ENCODE measurements around the gene ANTXR1. TPM values are rescaled to one million over a fixed set of nuclear protein-coding genes. Genes with fewer than 3 reads are reported as not detected.

ANTXR1 gene
- total RNA-seq, 1 experiment from 2014 or later: 25.7 TPM

- H3K9me2 ChIP-seq (ENCODE audit: insufficient read depth): no peaks in the 10 kb centered on the region
- no peak for DNase-seq (ENCODE audit: low read depth, low spot score)
- RAD21 ChIA-PET (ENCODE audit: low non-redundant PET in 1 of 2, low total read pairs in 2 of 2, uncharacterized antibody in 2 of 2, unreplicated experiment in 2 of 2): no interaction called here
- intact Hi-C loops (cut with micrococcal nuclease): no loop called here
- H3K4me2 ChIP-seq (ENCODE audit: low read length): no peak overlapping the region
- no peak for ATAC-seq
- H3K36me3 ChIP-seq (ENCODE audit: control insufficient read depth in 1 of 2, insufficient read depth in 2 of 2, low read length in 2 of 2): no peaks in the 10 kb centered on the region
- no peaks in the 10 kb centered on the region for H3K79me2 ChIP-seq (ENCODE audit: insufficient read depth, low read length)
- POLR2A ChIA-PET: no interaction called here
- no peak overlapping the region for H3K27ac ChIP-seq (ENCODE audit: low read depth, low read length)
- no peaks in the 10 kb centered on the region for H3K9me3 ChIP-seq (ENCODE audit: control insufficient read depth in 1 of 2, insufficient read depth in 1 of 2, low read depth in 1 of 2, low read length in 2 of 2)
- CTCF ChIA-PET: no interaction called here
- BruUV-seq (replicated peaks): no TSS peak
- no peaks in the 10 kb centered on the region for H3K27me3 ChIP-seq (ENCODE audit: insufficient read depth, low read length)
- no peak overlapping the region for H3K9ac ChIP-seq (ENCODE audit: low read length)
- no peaks in the 10 kb centered on the region for H3K4me1 ChIP-seq (ENCODE audit: control insufficient read depth in 1 of 2, insufficient read depth in 2 of 2, low read length in 2 of 2)
- no peak for TF ChIP-seq YY1 (IDR thresholded peaks at IDR 0.05; ENCODE audit: extremely low read depth, insufficient replicate concordance, low read depth, low read length)
- TF ChIP-seq, protein P1, sequence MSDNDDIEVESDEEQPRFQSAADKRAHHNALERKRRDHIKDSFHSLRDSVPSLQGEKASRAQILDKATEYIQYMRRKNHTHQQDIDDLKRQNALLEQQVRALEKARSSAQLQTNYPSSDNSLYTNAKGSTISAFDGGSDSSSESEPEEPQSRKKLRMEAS (IDR thresholded peaks at IDR 0.05): no peak
- TF ChIP-seq POLR2AphosphoS5 (IDR thresholded peaks at IDR 0.05; ENCODE audit: low read depth, low read length): no peak
- no peak for TF ChIP-seq ATF3 (IDR thresholded peaks at IDR 0.05)
- no peak for TF ChIP-seq JUND (IDR thresholded peaks at IDR 0.05)
- no peak for TF ChIP-seq TCF7L2 (IDR thresholded peaks at IDR 0.05; ENCODE audit: borderline replicate concordance, extremely low read depth, insufficient read depth, insufficient read length)
- no peak overlapping the region for H3K4me3 ChIP-seq (replicated peaks in 1 of 2; ENCODE audit: low read depth in 1 of 2, low read length in 2 of 2)
- no peaks in the 10 kb centered on the region for H4K20me1 ChIP-seq (ENCODE audit: insufficient read depth)
- H2AFZ ChIP-seq (ENCODE audit: low read depth, low read length, poor library complexity, severe bottlenecking): no peak overlapping the region
These were observed 100.6 kb downstream of the ANTXR1 start for GRCh38 chr2:69113627-69114026.

DNA sequence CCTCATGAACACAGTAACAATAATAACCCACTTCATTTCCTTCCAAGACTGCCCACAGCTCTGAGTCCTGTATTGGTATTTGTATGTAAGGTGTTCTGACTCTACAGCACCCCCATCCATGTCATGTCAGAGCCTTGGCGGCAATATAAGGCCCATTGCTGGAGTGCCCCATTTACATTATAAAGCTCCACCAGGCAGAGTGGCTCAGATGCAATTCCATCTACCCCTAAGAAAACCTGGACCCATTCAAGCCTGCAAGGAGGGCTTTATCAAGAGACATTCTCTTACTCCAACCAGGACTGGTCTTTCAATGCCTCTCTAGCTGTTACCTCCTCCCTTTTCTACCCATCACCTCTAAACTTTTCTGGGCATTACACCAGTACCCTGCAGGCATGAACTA lies 101.6 kb downstream of the ANTXR1 start:
- ATAC-seq: no peak
- ChIA-PET CTCF (no interaction called here), RAD21 (ENCODE audit: low non-redundant PET in 1 of 2, low total read pairs in 2 of 2, uncharacterized antibody in 2 of 2, unreplicated experiment in 2 of 2) (no interaction called here), POLR2A (no interaction called here)
- H3K9ac ChIP-seq (ENCODE audit: low read length): no peak overlapping the region
- H3K36me3 ChIP-seq (ENCODE audit: control insufficient read depth in 1 of 2, insufficient read depth in 2 of 2, low read length in 2 of 2): no peaks in the 10 kb centered on the region
- no peaks in the 10 kb centered on the region for H3K27me3 ChIP-seq (ENCODE audit: insufficient read depth, low read length)
- no peaks in the 10 kb centered on the region for H3K79me2 ChIP-seq (ENCODE audit: insufficient read depth, low read length)
- no peak for DNase-seq (ENCODE audit: low read depth, low spot score)
- H3K4me3 ChIP-seq (replicated peaks in 1 of 2; ENCODE audit: low read depth in 1 of 2, low read length in 2 of 2): no peak overlapping the region
- no peak overlapping the region for H3K4me2 ChIP-seq (ENCODE audit: low read length)
- no peak overlapping the region for H3K27ac ChIP-seq (ENCODE audit: low read depth, low read length)
- no peaks in the 10 kb centered on the region for H3K9me3 ChIP-seq (ENCODE audit: control insufficient read depth in 1 of 2, insufficient read depth in 1 of 2, low read depth in 1 of 2, low read length in 2 of 2)
- H3K9me2 ChIP-seq (ENCODE audit: insufficient read depth): no peaks in the 10 kb centered on the region
- no peaks in the 10 kb centered on the region for H4K20me1 ChIP-seq (ENCODE audit: insufficient read depth)
- intact Hi-C loops (cut with micrococcal nuclease): no loop called here
- H3K4me1 ChIP-seq (ENCODE audit: control insufficient read depth in 1 of 2, insufficient read depth in 2 of 2, low read length in 2 of 2): no peaks in the 10 kb centered on the region
- no TSS peak for BruUV-seq (replicated peaks)
- no peak overlapping the region for H2AFZ ChIP-seq (ENCODE audit: low read depth, low read length, poor library complexity, severe bottlenecking)
- TF ChIP-seq JUND (IDR thresholded peaks at IDR 0.05): no peak
- TF ChIP-seq CEBPB (IDR thresholded peaks at IDR 0.05; ENCODE audit: low read depth): no peak
- TF ChIP-seq, protein P2, sequence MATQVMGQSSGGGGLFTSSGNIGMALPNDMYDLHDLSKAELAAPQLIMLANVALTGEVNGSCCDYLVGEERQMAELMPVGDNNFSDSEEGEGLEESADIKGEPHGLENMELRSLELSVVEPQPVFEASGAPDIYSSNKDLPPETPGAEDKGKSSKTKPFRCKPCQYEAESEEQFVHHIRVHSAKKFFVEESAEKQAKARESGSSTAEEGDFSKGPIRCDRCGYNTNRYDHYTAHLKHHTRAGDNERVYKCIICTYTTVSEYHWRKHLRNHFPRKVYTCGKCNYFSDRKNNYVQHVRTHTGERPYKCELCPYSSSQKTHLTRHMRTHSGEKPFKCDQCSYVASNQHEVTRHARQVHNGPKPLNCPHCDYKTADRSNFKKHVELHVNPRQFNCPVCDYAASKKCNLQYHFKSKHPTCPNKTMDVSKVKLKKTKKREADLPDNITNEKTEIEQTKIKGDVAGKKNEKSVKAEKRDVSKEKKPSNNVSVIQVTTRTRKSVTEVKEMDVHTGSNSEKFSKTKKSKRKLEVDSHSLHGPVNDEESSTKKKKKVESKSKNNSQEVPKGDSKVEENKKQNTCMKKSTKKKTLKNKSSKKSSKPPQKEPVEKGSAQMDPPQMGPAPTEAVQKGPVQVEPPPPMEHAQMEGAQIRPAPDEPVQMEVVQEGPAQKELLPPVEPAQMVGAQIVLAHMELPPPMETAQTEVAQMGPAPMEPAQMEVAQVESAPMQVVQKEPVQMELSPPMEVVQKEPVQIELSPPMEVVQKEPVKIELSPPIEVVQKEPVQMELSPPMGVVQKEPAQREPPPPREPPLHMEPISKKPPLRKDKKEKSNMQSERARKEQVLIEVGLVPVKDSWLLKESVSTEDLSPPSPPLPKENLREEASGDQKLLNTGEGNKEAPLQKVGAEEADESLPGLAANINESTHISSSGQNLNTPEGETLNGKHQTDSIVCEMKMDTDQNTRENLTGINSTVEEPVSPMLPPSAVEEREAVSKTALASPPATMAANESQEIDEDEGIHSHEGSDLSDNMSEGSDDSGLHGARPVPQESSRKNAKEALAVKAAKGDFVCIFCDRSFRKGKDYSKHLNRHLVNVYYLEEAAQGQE (IDR thresholded peaks at IDR 0.05; ENCODE audit: low read depth): no peak
- TF ChIP-seq, protein P3, sequence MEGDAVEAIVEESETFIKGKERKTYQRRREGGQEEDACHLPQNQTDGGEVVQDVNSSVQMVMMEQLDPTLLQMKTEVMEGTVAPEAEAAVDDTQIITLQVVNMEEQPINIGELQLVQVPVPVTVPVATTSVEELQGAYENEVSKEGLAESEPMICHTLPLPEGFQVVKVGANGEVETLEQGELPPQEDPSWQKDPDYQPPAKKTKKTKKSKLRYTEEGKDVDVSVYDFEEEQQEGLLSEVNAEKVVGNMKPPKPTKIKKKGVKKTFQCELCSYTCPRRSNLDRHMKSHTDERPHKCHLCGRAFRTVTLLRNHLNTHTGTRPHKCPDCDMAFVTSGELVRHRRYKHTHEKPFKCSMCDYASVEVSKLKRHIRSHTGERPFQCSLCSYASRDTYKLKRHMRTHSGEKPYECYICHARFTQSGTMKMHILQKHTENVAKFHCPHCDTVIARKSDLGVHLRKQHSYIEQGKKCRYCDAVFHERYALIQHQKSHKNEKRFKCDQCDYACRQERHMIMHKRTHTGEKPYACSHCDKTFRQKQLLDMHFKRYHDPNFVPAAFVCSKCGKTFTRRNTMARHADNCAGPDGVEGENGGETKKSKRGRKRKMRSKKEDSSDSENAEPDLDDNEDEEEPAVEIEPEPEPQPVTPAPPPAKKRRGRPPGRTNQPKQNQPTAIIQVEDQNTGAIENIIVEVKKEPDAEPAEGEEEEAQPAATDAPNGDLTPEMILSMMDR (IDR thresholded peaks at IDR 0.05 in 2 of 3, conservative IDR thresholded peaks at IDR 0.05 in 1 of 3; ENCODE audit: borderline replicate concordance in 1 of 3, insufficient read depth in 1 of 3, low read depth in 2 of 3, low read length in 2 of 3): no peak

Data from HCT116 (cell line).